ENCODE measurements around the gene CROCC.
"Not testable (repeated sequence)": the region's sequence is repeated elsewhere in the genome, so short reads cannot be mapped to it uniquely, and the experiment has no call there.

The CROCC gene

GRCh38 chr1:16921391-16922185 is at the start of gene CROCC:
Gene CROCC (plus strand): TSS chr1:16921931. CDS start chr1:16922019, 88 bp downstream.
- Histone ChIP-seq H3K9me3 (ENCODE audit: control insufficient read depth in 2 of 2, low read length in 2 of 2) (no peaks in the 10 kb centered on the region), H3K9ac (ENCODE audit: low read depth in 1 of 2, low read length in 2 of 2) (no peak within 1 kb of the TSS), H3K27me3 (ENCODE audit: control insufficient read depth in 2 of 2, insufficient read depth in 2 of 2, low read length in 2 of 2) (no peaks in the 10 kb centered on the region), H3K4me3 (ENCODE audit: low read length in 2 of 2) (no peak within 1 kb of the TSS), H3K27ac (ENCODE audit: low read depth in 2 of 2, low read length in 2 of 2) (no peak within 1 kb of the TSS), H3K4me1 (ENCODE audit: control insufficient read depth in 2 of 2, insufficient read depth in 2 of 2, low read length in 2 of 2) (peaks cover 0 to 4% of the 10 kb centered on the region in 2 donors), H3K36me3 (ENCODE audit: control insufficient read depth in 2 of 2, insufficient read depth in 2 of 2, low read length in 2 of 2) (no peaks in the 10 kb centered on the region)

GRCh38 chr1:16872152-16873075 is 49.3 kb upstream of the CROCC start:
- not testable (repeated sequence) for H3K36me3 ChIP-seq (ENCODE audit: control insufficient read depth in 2 of 2, insufficient read depth in 2 of 2, low read length in 2 of 2); H3K9ac ChIP-seq (ENCODE audit: low read depth in 1 of 2, low read length in 2 of 2); H3K4me1 ChIP-seq (ENCODE audit: control insufficient read depth in 2 of 2, insufficient read depth in 2 of 2, low read length in 2 of 2); H3K27me3 ChIP-seq (ENCODE audit: control insufficient read depth in 2 of 2, insufficient read depth in 2 of 2, low read length in 2 of 2); H3K9me3 ChIP-seq (ENCODE audit: control insufficient read depth in 2 of 2, low read length in 2 of 2); H3K27ac ChIP-seq (ENCODE audit: low read depth in 2 of 2, low read length in 2 of 2)
- H3K4me3 ChIP-seq (ENCODE audit: low read length in 2 of 2) = peak overlapping the region in 1 of 2 donors; percentile 4

GRCh38 chr1:16873076-16873879 is 48.5 kb upstream of the CROCC start:
- H3K27me3 ChIP-seq (ENCODE audit: control insufficient read depth in 2 of 2, insufficient read depth in 2 of 2, low read length in 2 of 2); H3K9me3 ChIP-seq (ENCODE audit: control insufficient read depth in 2 of 2, low read length in 2 of 2); H3K27ac ChIP-seq (ENCODE audit: low read depth in 2 of 2, low read length in 2 of 2); H3K36me3 ChIP-seq (ENCODE audit: control insufficient read depth in 2 of 2, insufficient read depth in 2 of 2, low read length in 2 of 2); H3K4me3 ChIP-seq (ENCODE audit: low read length in 2 of 2); H3K4me1 ChIP-seq (ENCODE audit: control insufficient read depth in 2 of 2, insufficient read depth in 2 of 2, low read length in 2 of 2): not testable (repeated sequence)
- peak overlapping the region in 1 of 2 donors; percentile 20 for H3K9ac ChIP-seq (ENCODE audit: low read depth in 1 of 2, low read length in 2 of 2)

GRCh38 chr1:16874968-16875765 is 46.6 kb upstream of the CROCC start:
- H3K9ac ChIP-seq (ENCODE audit: low read depth in 1 of 2, low read length in 2 of 2); H3K27me3 ChIP-seq (ENCODE audit: control insufficient read depth in 2 of 2, insufficient read depth in 2 of 2, low read length in 2 of 2); H3K36me3 ChIP-seq (ENCODE audit: control insufficient read depth in 2 of 2, insufficient read depth in 2 of 2, low read length in 2 of 2): not testable (repeated sequence)

GRCh38 chr1:16881742-16882141 is 40.0 kb upstream of the CROCC start:
- H3K9ac ChIP-seq (ENCODE audit: low read depth in 1 of 2, low read length in 2 of 2); H3K4me1 ChIP-seq (ENCODE audit: control insufficient read depth in 2 of 2, insufficient read depth in 2 of 2, low read length in 2 of 2); H3K4me3 ChIP-seq (ENCODE audit: low read length in 2 of 2); H3K27me3 ChIP-seq (ENCODE audit: control insufficient read depth in 2 of 2, insufficient read depth in 2 of 2, low read length in 2 of 2); H3K9me3 ChIP-seq (ENCODE audit: control insufficient read depth in 2 of 2, low read length in 2 of 2); H3K27ac ChIP-seq (ENCODE audit: low read depth in 2 of 2, low read length in 2 of 2); H3K36me3 ChIP-seq (ENCODE audit: control insufficient read depth in 2 of 2, insufficient read depth in 2 of 2, low read length in 2 of 2): not testable (repeated sequence)

More at GRCh38 chr1:16874968-16875765, 46.6 kb upstream of the CROCC start:
- not testable (repeated sequence) for H3K27ac ChIP-seq (ENCODE audit: low read depth in 2 of 2, low read length in 2 of 2); H3K9me3 ChIP-seq (ENCODE audit: control insufficient read depth in 2 of 2, low read length in 2 of 2); H3K4me1 ChIP-seq (ENCODE audit: control insufficient read depth in 2 of 2, insufficient read depth in 2 of 2, low read length in 2 of 2); H3K4me3 ChIP-seq (ENCODE audit: low read length in 2 of 2)

GRCh38 chr1:16882986-16883385 is 38.7 kb upstream of the CROCC start:
- Histone ChIP-seq H3K4me3 (ENCODE audit: low read length in 2 of 2) (no peak overlapping the region), H3K36me3 (ENCODE audit: control insufficient read depth in 2 of 2, insufficient read depth in 2 of 2, low read length in 2 of 2) (no peaks in the 10 kb centered on the region), H3K9ac (ENCODE audit: low read depth in 1 of 2, low read length in 2 of 2) (no peak overlapping the region), H3K27ac (ENCODE audit: low read depth in 2 of 2, low read length in 2 of 2) (no peak overlapping the region), H3K9me3 (ENCODE audit: control insufficient read depth in 2 of 2, low read length in 2 of 2) (no peaks in the 10 kb centered on the region), H3K27me3 (ENCODE audit: control insufficient read depth in 2 of 2, insufficient read depth in 2 of 2, low read length in 2 of 2) (no peaks in the 10 kb centered on the region), H3K4me1 (ENCODE audit: control insufficient read depth in 2 of 2, insufficient read depth in 2 of 2, low read length in 2 of 2) (no peaks in the 10 kb centered on the region)

GRCh38 chr1:16884487-16884886 is 37.2 kb upstream of the CROCC start:
- H3K4me3 ChIP-seq (ENCODE audit: low read length in 2 of 2); H3K27ac ChIP-seq (ENCODE audit: low read depth in 2 of 2, low read length in 2 of 2); H3K9ac ChIP-seq (ENCODE audit: low read depth in 1 of 2, low read length in 2 of 2); H3K9me3 ChIP-seq (ENCODE audit: control insufficient read depth in 2 of 2, low read length in 2 of 2); H3K27me3 ChIP-seq (ENCODE audit: control insufficient read depth in 2 of 2, insufficient read depth in 2 of 2, low read length in 2 of 2); H3K4me1 ChIP-seq (ENCODE audit: control insufficient read depth in 2 of 2, insufficient read depth in 2 of 2, low read length in 2 of 2); H3K36me3 ChIP-seq (ENCODE audit: control insufficient read depth in 2 of 2, insufficient read depth in 2 of 2, low read length in 2 of 2): not testable (repeated sequence)

GRCh38 chr1:16886860-16887605 is 34.7 kb upstream of the CROCC start:
- H3K9ac ChIP-seq (ENCODE audit: low read depth in 1 of 2, low read length in 2 of 2) = no peak overlapping the region
- peaks cover 0 to 4% of the 10 kb centered on the region in 2 donors for H3K4me1 ChIP-seq (ENCODE audit: control insufficient read depth in 2 of 2, insufficient read depth in 2 of 2, low read length in 2 of 2)
- H3K27ac ChIP-seq (ENCODE audit: low read depth in 2 of 2, low read length in 2 of 2) = no peak overlapping the region
- H3K36me3 ChIP-seq (ENCODE audit: control insufficient read depth in 2 of 2, insufficient read depth in 2 of 2, low read length in 2 of 2) = no peaks in the 10 kb centered on the region
- no peaks in the 10 kb centered on the region for H3K27me3 ChIP-seq (ENCODE audit: control insufficient read depth in 2 of 2, insufficient read depth in 2 of 2, low read length in 2 of 2)
- no peak overlapping the region for H3K4me3 ChIP-seq (ENCODE audit: low read length in 2 of 2)
- H3K9me3 ChIP-seq (ENCODE audit: control insufficient read depth in 2 of 2, low read length in 2 of 2) = no peaks in the 10 kb centered on the region

Measured in mucosa of rectum (tissue), 2 donors.